GDM1 (cell line): ENCODE measurements around the gene ZSCAN21.
"Not testable (repeated sequence)": the region's sequence is repeated elsewhere in the genome, so short reads cannot be mapped to it uniquely, and the experiment has no call there.

ENCODE experiments used
- DNase-seq: peaks from one replicate; lab custom pipeline; 2025; lab: John Stamatoyannopoulos, UW

The ZSCAN21 gene

GRCh38 chr7:100049441-100050291 is at the start of gene ZSCAN21:
Gene ZSCAN21 (plus strand): TSS chr7:100049774. CDS start chr7:100057007, 7,233 bp downstream.
- DNase-seq, result peak; percentile 55

- DNase-seq, result no peak
These were observed 49.3 kb upstream of the ZSCAN21 start for GRCh38 chr7:100000239-100000638.

- peak; percentile 23 for DNase-seq
These were observed 45.6 kb upstream of the ZSCAN21 start for GRCh38 chr7:100003711-100004661.

GRCh38 chr7:100007887-100008286 is 41.7 kb upstream of the ZSCAN21 start:
- DNase-seq, result no peak

- no peak for DNase-seq
These were observed 41.0 kb upstream of the ZSCAN21 start for GRCh38 chr7:100008525-100008924.

- DNase-seq, result not testable (repeated sequence)
These were observed 39.6 kb upstream of the ZSCAN21 start for GRCh38 chr7:100009952-100010351.

GRCh38 chr7:100010901-100011300 is 38.7 kb upstream of the ZSCAN21 start:
- no peak for DNase-seq

GRCh38 chr7:100011516-100011915 is 38.1 kb upstream of the ZSCAN21 start:
- DNase-seq, result no peak

GRCh38 chr7:100012385-100013327 is 36.9 kb upstream of the ZSCAN21 start:
- not testable (repeated sequence) for DNase-seq

GRCh38 chr7:100013328-100013676 is 36.3 kb upstream of the ZSCAN21 start:
- no peak for DNase-seq

- DNase-seq, result peak; percentile 77
These were observed 34.1 kb upstream of the ZSCAN21 start, which contains the start of gene ZKSCAN1 for GRCh38 chr7:100015232-100016214. Gene ZKSCAN1 (plus strand): TSS chr7:100015596. CDS start chr7:100023507, 7,911 bp downstream.

GRCh38 chr7:100016215-100016901 is 33.2 kb upstream of the ZSCAN21 start:
- no peak for DNase-seq

GRCh38 chr7:100017300-100017699 is 32.3 kb upstream of the ZSCAN21 start:
- DNase-seq, result no peak

- no peak for DNase-seq
These were observed 31.7 kb upstream of the ZSCAN21 start for GRCh38 chr7:100017875-100018274.

GRCh38 chr7:100019908-100020307 is 29.7 kb upstream of the ZSCAN21 start:
- no peak for DNase-seq

- DNase-seq, result no peak
These were observed 28.3 kb upstream of the ZSCAN21 start for GRCh38 chr7:100021297-100021696.

GRCh38 chr7:100022621-100023020 is 27.0 kb upstream of the ZSCAN21 start:
- no peak for DNase-seq

- no peak for DNase-seq
These were observed 26.0 kb upstream of the ZSCAN21 start for GRCh38 chr7:100023526-100023925.

- no peak for DNase-seq
These were observed 25.5 kb upstream of the ZSCAN21 start for GRCh38 chr7:100024020-100024619.
